DND-41 (cell line): ENCODE measurements around the gene ZMAT3.

Source experiments
- ATAC-seq: fragments of 200-7000 bp; cut with Tn5 transposase; 3 replicates; pipeline ENCODE4 v1.9.1; 2021; ENCODE audit warnings: low read depth; ENCODE audit not compliant: insufficient read depth
- DNase-seq: peaks from one replicate; pipeline ENCODE4 v3.0.0-alpha.2; 2020
- H2AFZ ChIP-seq: 2 replicates; pipeline ENCODE4 v1.6.0; 2012; ENCODE audit warnings: low read depth, low read length
- H3K27ac ChIP-seq: 2 replicates; pipeline ENCODE4 v1.5.1; 2012; ENCODE audit warnings: low read length, inconsistent platforms
- H3K27me3 ChIP-seq: fragments of 200-600 bp; sonication (generic); 2 replicates; pipeline ENCODE4 v1.6.0; 2012; ENCODE audit warnings: low read length, mild to moderate bottlenecking, inconsistent platforms; ENCODE audit not compliant: insufficient read depth, poor library complexity
- H3K36me3 ChIP-seq: 2 replicates; pipeline ENCODE4 v1.5.1; 2012; ENCODE audit warnings: low read length, inconsistent platforms; ENCODE audit not compliant: insufficient read depth
- H3K4me1 ChIP-seq: 2 replicates; pipeline ENCODE4 v1.5.1; 2012; ENCODE audit warnings: mild to moderate bottlenecking, low read length; ENCODE audit not compliant: insufficient read depth
- H3K4me2 ChIP-seq: 2 replicates; pipeline ENCODE4 v1.6.0; 2012; ENCODE audit warnings: mild to moderate bottlenecking, moderate library complexity, low read length, inconsistent platforms; ENCODE audit not compliant: insufficient read depth
- H3K4me3 ChIP-seq, 2 experiments: fragments of 200-600 bp in 1 of 2; shearing (Covaris generic) in 1 of 2; 2 replicates each; pipeline ENCODE4 v1.5.1; 2012 to 2016; ENCODE audit warnings: inconsistent platforms in 2 of 2, low read length in 2 of 2, mild to moderate bottlenecking in 2 of 2, low read depth in 1 of 2, moderate library complexity in 1 of 2
- H3K79me2 ChIP-seq: 2 replicates; pipeline ENCODE4 v1.6.0; 2012; ENCODE audit warnings: low read length, inconsistent platforms; ENCODE audit not compliant: insufficient read depth
- H3K9ac ChIP-seq: 2 replicates; pipeline ENCODE4 v1.6.0; 2012; ENCODE audit warnings: low read depth, mild to moderate bottlenecking, inconsistent platforms, low read length, moderate library complexity
- H3K9me3 ChIP-seq: 2 replicates; pipeline ENCODE4 v1.5.1; 2012; ENCODE audit warnings: low read length, moderate library complexity, mild to moderate bottlenecking, inconsistent platforms; ENCODE audit not compliant: insufficient read depth, severe bottlenecking
- H4K20me1 ChIP-seq: 2 replicates; pipeline ENCODE4 v1.6.0; 2012; ENCODE audit warnings: low read length; ENCODE audit not compliant: insufficient read depth
- EZH2 ChIP-seq: IDR thresholded peaks from 3 replicates; pipeline ENCODE4 v1.6.1; 2012; ENCODE audit warnings: borderline replicate concordance, low read depth, mild to moderate bottlenecking, moderate library complexity, low read length, inconsistent platforms; ENCODE audit not compliant: severe bottlenecking
- TF ChIP-seq, protein P1 (sequence below): IDR thresholded peaks from 2 replicates; pipeline ENCODE4 v1.5.1; 2012; ENCODE audit warnings: borderline replicate concordance, low read length, moderate library complexity, mild to moderate bottlenecking; ENCODE audit not compliant: poor library complexity, severe bottlenecking; ENCODE audit errors: extremely low read depth

Gene ZMAT3

DNA sequence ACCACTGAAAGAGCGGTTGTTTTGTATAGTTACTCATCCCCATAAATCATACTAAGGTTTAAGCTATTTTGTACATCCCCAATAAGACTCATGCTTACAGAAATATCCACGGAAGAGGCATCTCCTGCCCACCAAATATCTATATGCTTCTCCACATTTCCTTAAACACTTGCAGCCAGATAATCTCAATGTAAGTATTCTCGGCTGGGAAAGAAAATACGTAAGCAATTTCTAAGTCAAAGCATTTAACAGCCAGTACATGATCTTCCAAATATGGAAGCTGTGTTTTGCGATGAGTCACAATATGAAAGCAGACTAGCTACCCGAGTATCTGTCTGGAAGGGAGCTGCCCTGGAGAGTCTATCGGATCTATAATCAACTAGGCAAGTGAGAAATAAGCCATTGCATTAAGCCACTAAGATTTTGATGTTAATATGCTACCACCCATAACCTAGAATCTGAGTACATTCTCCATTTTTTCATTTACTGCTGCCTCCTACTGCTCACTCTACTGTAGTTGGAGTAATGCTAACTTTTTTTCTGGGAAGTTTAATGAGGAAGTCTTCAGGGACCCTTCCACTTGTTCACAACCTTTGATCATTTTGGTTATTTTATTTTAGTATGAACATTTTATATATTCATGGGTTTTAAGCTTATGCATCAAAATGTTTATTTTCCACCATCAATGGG, 26.9 kb upstream of the ZMAT3 start:
- no peak for TF ChIP-seq EZH2
- TF ChIP-seq, protein P1, sequence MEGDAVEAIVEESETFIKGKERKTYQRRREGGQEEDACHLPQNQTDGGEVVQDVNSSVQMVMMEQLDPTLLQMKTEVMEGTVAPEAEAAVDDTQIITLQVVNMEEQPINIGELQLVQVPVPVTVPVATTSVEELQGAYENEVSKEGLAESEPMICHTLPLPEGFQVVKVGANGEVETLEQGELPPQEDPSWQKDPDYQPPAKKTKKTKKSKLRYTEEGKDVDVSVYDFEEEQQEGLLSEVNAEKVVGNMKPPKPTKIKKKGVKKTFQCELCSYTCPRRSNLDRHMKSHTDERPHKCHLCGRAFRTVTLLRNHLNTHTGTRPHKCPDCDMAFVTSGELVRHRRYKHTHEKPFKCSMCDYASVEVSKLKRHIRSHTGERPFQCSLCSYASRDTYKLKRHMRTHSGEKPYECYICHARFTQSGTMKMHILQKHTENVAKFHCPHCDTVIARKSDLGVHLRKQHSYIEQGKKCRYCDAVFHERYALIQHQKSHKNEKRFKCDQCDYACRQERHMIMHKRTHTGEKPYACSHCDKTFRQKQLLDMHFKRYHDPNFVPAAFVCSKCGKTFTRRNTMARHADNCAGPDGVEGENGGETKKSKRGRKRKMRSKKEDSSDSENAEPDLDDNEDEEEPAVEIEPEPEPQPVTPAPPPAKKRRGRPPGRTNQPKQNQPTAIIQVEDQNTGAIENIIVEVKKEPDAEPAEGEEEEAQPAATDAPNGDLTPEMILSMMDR, result peak; percentile 9
- Histone ChIP-seq H3K4me3 (no peak overlapping the region), H3K4me2 (no peak overlapping the region), H3K9me3 (no peaks in the 10 kb centered on the region), H3K9ac (no peak overlapping the region), H3K27ac (no peak overlapping the region), H3K36me3 (no peaks in the 10 kb centered on the region), H3K4me1 (no peaks in the 10 kb centered on the region), H4K20me1 (no peaks in the 10 kb centered on the region), H3K27me3 (no peaks in the 10 kb centered on the region), H3K79me2 (no peaks in the 10 kb centered on the region), H2AFZ (no peak overlapping the region)
- DNase-seq, result no peak
- no peak for ATAC-seq

GRCh38 chr3:179093807-179094206, 22.2 kb upstream of the ZMAT3 start:
- DNase-seq (no peak), ATAC-seq (no peak)
- no peak for TF ChIP-seq EZH2
- TF ChIP-seq, protein P1, result no peak
- Histone ChIP-seq H3K4me2 (no peak overlapping the region), H3K4me3 (no peak overlapping the region), H3K9me3 (no peaks in the 10 kb centered on the region), H2AFZ (no peak overlapping the region), H4K20me1 (no peaks in the 10 kb centered on the region), H3K27ac (no peak overlapping the region), H3K79me2 (no peaks in the 10 kb centered on the region), H3K9ac (no peak overlapping the region), H3K27me3 (no peaks in the 10 kb centered on the region), H3K36me3 (no peaks in the 10 kb centered on the region), H3K4me1 (peaks cover 16% of the 10 kb centered on the region)

DNA sequence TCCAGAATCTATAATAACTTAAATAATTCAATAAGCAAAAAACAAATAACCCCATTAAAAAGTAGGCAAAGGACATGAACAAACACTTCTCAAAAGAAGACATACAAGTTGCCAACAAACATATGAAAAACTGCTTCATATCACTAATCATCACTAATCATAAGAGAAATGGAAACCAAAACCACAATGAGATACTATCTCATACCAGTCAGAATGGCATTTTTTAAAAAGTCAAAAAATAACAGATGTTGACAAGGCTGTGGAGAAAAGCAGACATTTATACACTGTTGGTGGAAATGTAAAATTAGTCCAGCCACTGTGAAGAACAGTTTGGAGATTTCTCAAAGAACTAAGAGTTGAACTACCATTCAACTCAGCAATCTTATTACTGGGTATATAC, 19.5 kb upstream of the ZMAT3 start:
- ATAC-seq (peak; percentile 79), DNase-seq (no peak)
- Histone ChIP-seq H2AFZ (no peak overlapping the region), H3K79me2 (no peaks in the 10 kb centered on the region), H3K27me3 (no peaks in the 10 kb centered on the region), H3K4me3 (no peak overlapping the region), H4K20me1 (no peaks in the 10 kb centered on the region), H3K27ac (no peak overlapping the region), H3K4me2 (no peak overlapping the region), H3K36me3 (no peaks in the 10 kb centered on the region), H3K9me3 (no peaks in the 10 kb centered on the region), H3K4me1 (peaks cover 16% of the 10 kb centered on the region), H3K9ac (no peak overlapping the region)
- no peak for TF ChIP-seq EZH2
- TF ChIP-seq, protein P1, result no peak

DNA sequence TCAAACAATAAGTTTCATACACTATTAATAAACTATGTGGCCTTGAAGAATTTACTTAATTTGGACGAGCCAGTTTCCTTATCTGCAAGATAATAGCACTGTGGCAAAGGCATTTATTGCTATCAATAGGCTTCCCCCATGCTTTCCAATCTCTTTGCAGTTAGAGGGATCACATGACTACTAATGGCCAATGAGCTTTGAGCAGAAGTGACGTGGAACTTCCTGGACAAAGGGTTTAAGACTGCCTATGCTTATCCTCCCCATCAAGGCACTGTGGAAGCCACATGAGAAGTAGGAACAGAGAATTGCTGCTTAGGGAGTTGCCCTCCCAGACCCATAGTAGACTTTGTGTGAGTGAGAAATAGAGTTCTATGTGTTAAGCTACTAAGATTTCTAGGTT, 16.7 kb upstream of the ZMAT3 start:
- ATAC-seq (no peak; the same call in 2 of the 3 replicates), DNase-seq (no peak)
- H3K27ac ChIP-seq, result no peak overlapping the region
- H3K4me3 ChIP-seq, result no peak overlapping the region
- H3K9me3 ChIP-seq, result no peaks in the 10 kb centered on the region
- no peaks in the 10 kb centered on the region for H4K20me1 ChIP-seq
- H3K4me1 ChIP-seq, result peaks cover 23% of the 10 kb centered on the region
- no peak overlapping the region for H3K4me2 ChIP-seq
- H3K36me3 ChIP-seq, result no peaks in the 10 kb centered on the region
- H2AFZ ChIP-seq, result peak overlapping the region; percentile 46; the same call in 1 of the 2 replicates
- TF ChIP-seq, protein P1, result no peak
- no peak for TF ChIP-seq EZH2
- H3K27me3 ChIP-seq, result no peaks in the 10 kb centered on the region
- H3K9ac ChIP-seq, result no peak overlapping the region
- no peaks in the 10 kb centered on the region for H3K79me2 ChIP-seq
